KG1 (cell line): ENCODE measurements around the gene IGSF21.

Source experiments
- DNase-seq: peaks from one replicate; lab custom pipeline; 2025; lab: John Stamatoyannopoulos, UW

The IGSF21 gene

DNA sequence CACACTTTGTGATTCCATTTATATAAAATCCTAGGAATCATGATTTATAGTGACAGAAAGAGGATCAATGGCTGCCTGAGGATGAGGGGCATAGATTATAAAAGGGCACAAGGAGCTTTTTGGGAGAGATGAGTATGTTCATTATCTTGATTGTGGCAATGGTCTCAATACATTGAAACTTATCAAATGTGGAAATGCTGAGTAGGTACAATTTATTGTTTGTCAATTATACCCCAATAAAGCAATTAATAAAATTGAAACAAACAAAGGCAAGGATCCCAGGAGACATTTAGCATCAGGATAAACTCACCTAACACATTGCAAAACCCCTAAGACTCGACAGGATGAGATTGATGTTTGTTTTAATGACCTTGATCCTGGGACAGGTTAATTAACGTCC is 220.1 kb downstream of the IGSF21 start:
- DNase-seq, result no peak

DNA sequence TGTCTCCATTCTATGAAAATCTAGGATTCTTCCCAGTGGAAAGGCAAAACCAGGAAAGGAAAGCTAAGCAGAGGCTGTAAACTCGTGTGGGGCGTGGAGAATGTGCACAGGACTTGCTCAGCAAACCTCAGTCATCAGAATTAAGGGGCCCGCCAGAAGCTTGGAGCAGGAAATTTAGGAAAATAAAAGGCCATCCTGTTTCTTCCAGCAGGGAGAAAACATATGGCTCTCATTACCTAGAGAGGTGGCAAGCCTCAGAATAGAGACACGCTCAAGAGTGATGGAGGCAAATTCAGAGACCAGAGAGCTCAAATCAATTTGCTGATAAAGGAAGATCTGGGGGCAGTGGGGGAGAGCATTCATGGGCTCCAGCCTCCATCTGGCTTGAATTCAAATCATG is 221.2 kb downstream of the IGSF21 start:
- no peak for DNase-seq

DNA sequence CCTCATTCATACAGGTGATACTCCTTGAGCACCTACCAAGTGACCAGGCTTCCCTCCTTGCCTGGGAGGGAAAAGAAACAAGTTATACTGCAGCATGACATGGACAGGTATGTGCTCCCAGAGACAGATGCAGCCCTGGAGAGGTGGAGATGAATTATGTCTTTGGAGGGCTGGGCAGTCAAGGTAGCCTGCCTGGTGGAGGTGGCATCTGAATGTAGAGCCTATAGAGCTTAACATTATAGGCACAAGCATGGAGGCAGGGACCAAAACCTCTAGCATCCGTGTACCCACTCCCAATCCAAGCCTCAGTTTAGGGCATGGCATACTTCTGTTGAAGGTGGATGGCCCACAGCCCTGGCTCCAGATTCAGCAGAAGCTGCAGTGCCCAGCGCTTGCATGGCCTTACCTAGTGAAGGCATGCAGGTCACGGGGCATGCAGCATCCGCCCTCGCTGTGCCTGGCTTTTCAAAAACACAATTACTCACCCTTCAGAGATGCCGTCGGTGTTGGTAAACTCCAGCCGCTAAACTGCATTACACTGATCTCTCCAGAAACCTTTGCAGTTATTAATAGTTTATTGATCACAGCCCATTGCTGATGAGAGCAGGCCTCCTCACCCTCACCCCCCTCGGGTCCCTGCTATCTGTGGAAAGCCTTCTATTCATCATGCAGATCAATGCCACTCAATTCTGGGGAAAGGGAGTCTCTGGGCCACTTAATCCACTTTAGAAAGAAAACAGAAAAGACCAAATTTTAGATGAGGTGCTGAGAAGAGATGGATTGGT is 222.1 kb downstream of the IGSF21 start:
- DNase-seq, result no peak

DNA sequence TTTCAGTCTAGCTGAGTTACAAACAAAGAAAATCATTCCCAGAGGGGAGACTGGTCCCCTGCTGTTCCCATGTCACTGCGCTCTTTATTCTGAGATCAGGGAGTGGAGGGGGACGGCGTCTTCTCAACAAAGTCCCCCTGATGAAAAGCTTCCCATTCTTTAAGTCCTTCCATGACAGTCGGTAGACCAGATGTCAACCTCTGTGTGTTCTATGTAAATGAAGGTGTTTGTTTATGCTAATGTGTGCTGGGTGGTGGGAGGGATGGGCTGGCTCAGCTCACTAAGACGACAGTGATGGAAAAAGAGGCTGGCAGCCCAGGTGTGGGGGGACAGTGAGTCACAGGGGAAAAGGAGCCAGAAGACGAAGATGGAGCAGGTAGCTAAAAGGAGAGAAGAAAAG is 225.0 kb downstream of the IGSF21 start:
- DNase-seq, result no peak

DNA sequence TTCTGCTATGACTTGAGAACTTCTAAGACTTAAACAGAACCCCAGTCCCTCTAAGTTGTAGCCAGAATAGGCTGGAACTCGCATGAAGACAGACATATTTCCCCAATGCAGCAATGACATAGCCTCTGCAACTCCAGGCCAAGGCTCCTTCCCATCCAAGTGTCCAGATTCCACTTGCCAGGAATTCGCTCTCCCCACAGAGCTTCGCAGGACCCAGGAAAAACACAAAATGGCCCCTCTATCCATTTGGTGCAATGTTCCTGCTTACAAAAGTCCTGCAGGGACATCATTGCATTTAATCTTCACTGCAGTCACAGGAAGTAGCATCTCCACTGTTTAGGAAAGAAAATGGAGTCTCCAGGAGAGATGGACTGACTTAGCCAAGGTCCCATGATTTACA is 225.6 kb downstream of the IGSF21 start:
- no peak for DNase-seq

DNA sequence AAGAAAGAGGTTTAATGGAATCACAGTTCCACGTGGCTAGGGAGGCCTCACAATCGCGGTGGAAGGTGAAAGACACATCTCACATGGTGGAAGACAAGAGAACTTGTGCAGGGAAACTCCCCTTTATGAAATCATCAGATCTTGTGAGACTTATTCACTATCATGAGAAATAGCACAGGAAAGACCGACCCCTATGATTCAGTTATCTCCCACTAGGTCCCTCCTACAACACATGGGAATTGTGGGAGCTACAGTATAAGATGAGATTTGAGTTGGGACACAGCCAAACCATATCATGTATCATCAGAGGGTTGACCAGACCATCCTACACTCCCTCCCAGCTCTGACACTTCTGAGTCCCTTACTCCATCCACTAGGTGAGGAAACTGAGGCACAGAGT is 229.2 kb downstream of the IGSF21 start:
- no peak for DNase-seq

DNA sequence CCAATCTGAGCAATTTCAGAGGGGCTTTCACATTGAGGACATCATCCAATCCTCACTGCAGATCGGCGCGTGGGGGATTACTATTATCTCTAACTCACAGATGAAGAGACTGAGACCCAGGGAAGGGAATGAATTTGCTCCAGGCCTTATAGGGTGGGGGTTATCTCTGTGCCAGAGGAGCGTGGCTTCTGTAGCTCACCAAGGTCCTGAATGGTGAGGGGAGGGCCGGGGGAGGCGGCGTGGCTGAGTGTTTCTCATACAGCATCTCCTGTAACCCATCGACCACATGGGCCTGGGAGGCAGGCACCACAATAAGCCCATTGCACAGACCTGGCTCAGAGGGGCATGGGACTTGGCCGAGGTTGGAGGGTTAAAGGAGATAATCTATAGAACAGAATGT is 230.2 kb downstream of the IGSF21 start:
- DNase-seq, result no peak

DNA sequence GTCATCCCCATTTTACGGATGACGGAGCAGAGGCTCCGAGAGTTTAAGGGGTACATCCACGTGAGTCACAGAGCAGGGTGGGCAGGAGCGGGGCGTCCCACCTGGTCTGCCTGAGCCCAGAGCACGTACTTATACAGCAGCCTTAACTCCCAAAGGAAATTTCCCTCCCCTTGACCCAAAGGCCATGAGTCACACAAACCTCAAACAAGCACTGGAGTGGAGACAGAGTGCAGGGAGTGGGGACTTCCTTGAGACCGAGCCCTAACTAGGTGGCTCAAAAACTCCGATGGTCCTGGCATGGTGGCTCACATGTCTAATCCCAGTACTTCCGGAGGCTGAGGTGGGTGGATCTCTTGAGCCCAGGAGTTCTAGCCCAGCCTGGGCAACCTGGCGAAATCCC is 231.6 kb downstream of the IGSF21 start:
- no peak for DNase-seq

DNA sequence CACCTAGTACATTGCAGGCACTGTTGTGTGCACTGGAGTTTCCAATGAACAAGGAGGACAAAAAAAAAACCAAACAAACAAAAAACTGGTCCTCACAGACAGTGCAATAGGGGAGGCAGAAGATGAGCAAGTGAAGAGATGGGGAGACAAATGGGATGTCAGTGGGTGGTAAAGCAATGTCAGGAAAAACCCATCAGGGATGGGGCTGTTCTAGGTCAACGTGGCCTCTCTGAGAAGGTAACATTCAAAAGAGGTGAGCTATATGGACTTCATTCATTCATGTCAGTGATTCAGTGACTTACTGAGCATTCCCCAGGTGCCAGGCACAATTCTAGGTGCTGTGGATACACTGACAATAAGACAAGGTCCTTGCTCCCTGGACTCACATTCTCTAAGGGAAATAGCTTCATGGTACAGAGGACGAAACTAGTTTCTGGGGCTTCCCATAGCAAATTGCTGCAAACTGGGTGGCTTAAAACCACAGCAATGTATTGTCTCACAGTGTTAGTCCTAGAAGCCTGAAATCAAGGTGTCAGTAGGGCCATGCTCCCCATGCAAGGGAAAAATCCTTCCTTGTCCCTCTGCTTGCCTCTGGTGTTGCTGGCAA is 232.7 kb downstream of the IGSF21 start:
- DNase-seq, result no peak

DNA sequence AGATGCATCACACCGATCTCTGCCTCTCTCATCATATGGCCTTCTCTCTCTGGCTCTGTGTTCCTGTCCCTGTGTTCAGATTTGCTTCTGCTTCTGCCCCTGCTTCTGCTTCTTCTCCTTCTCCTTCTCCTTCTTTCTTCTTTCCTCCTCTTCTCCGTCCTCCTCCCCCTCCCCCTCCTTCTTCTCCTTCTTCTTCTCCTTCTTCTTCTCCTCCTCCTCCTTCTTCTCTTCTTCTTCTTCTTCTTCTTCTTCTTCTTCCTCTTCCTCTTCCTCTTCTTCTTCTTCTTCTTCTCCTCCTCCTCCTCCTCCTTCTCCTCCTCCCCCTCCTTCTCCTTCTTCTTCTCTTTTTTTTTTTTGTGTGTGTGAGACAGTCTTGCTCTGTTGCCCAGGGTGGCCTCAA is 233.2 kb downstream of the IGSF21 start:
- no peak for DNase-seq

DNA sequence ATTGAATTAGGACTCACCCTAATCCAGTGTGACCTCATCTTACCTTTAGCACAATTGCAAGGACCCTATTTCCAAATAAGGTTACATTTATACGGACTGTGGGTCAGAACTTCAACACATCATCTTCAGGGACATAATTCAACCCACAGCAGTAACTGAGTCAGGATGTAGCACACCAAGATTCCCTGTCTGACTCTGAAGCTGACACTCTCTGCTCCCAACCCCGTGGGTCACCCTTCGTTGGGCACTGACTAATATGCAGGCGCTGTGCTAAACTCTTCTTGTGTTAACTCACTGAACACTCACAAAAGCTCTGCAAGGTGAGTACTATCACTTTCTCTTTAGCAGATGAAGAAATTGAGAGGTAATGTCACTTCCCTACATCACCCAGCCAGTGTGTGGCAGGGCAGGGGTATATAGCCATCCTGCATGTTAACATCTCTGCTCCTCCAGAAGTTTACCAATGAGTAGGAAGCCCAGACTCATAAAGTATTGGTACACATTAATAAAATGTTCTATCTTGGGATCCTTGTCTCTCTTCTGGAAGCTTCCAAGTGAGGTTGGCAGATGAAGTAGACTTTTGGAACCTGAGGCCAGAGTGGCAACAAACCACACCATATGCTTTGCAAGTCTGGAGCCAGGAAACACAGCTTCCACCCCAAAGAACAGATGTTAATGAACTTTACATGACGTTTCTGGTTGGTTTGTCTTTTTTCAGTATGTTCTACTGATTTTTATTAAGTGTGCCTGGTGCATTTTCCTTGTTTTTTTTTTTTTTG is 233.9 kb downstream of the IGSF21 start:
- DNase-seq, result no peak

DNA sequence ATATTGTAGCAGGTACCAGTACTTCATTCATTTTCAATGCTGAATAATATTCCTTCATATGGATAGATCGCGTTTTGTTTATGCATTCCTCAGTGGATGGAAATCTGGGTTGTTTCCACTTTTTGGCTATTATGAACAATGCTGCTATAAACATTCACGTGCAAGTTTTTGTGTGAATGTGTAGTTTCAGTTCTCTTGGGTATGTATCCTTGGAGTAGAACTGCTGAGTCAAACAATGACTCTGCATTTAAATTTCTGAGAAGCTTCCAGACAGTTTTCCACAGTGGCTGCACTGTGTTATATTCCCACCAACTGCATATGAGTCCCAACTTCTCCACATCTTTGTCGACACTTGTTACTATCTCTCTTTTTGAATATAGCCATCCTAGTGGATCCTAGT is 235.1 kb downstream of the IGSF21 start:
- no peak for DNase-seq

DNA sequence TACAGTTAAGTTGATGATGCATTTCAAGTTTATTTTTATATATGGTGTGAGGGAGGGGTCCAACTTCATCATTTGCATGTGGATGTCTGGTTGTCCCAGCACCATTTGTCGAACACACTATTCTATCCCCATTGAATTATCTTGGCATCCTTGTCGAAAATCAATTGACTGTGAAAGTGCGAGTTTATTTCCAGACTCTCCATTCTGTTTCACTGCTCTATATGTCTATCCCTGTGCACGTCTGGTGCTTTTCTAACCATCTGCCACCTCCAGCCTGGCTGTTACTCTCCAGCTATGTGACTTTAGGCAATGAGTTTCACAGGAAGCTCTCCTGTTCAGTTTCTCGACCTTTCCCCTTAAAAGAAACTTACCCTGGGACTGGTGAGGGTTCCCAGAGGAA is 236.0 kb downstream of the IGSF21 start:
- no peak for DNase-seq

DNA sequence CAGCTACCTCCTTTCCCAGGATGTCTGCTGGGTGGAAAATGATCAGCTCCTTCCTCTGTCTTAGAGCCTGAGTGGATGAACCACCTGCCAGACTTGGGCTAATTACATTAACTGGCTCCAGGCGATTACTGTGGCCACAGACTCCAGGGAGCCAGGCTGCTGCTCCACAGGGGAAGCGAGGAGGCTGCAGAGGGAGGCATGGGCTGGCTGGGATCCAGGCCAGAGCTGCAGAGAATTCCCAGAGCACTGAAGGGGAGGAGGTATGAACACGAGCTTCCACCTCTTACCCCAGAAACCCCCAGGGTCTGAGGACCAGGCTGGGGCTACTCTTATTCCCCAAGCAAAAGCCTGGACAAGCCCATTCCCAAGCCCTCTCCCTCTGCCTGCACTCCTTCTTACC is 237.2 kb downstream of the IGSF21 start:
- no peak for DNase-seq

DNA sequence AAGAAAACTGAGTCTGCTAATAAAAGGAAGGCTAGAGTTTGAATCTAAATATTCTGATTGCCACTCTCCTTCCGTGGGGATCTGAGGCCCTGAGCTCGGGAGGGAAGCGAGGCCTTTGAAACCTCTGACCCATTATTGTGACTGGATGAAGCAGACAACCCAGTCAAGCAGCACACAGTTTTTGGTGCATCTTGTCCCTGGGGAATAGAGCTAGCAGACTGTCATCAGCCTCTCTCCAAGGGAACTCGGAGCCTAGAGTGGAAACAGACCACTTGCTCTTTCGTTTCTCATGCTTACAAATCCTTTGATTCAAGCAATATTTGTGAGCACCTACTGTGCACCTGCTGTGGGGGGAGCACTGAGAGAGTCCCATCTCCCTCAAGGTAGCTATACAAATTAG is 240.0 kb downstream of the IGSF21 start:
- DNase-seq, result no peak

DNA sequence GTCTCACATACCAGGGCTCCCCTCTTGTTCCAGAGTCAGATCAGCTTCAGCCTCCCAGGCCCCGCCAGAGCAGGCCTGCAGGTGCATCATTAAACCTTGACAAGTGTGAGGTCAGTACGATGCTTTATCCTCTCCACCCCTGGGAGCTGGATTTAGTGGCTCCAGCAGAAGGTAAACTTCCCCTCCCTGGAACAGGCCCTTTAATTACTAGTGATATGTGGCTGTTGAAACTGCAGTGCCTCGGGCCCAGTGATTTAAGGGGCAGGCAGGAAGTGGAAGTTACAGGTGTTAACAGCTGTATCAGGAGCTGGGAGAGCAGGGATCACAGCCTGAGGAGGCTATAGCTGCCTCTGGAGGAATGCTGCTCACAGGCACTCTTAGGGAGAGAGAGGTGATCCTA is 240.8 kb downstream of the IGSF21 start:
- no peak for DNase-seq

DNA sequence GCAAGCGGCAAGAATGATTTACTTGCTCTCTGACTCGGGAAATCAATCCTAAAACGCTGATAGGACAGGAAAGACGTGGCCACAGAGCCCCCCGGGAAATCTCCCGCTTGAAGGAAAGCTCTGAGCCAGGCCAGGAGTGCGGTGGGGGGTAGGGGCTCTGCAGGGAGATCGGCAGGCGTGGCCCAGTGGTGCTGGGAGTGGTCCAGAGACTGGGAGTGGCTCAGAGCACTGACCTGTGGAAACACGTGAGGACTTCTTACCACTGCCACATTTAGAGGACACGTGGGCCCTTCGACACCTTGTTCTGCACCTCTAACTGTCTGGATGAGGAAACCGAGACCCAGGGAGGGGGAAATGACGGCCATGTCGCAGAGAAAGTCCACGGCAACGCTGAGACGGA is 243.1 kb downstream of the IGSF21 start:
- DNase-seq, result no peak

DNA sequence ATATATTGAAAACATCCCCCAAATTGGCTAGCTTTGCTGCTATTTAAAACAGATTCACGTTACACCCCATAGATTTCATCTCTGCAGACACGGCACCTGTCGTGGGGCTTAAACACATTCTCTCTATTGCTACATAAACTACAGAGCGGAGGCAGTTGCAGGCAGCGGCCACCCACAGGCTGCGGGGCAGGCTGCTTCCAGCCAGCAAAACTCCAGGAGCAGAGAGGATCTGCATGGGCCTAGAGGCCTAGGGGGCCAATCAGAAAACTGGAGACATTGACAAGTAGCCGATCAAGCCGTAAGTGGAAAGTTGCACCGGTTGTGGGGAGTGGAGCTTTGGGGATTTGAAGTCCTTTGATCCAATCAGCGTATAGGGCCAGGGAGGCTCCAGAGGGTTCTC is 244.1 kb downstream of the IGSF21 start:
- DNase-seq, result no peak

DNA sequence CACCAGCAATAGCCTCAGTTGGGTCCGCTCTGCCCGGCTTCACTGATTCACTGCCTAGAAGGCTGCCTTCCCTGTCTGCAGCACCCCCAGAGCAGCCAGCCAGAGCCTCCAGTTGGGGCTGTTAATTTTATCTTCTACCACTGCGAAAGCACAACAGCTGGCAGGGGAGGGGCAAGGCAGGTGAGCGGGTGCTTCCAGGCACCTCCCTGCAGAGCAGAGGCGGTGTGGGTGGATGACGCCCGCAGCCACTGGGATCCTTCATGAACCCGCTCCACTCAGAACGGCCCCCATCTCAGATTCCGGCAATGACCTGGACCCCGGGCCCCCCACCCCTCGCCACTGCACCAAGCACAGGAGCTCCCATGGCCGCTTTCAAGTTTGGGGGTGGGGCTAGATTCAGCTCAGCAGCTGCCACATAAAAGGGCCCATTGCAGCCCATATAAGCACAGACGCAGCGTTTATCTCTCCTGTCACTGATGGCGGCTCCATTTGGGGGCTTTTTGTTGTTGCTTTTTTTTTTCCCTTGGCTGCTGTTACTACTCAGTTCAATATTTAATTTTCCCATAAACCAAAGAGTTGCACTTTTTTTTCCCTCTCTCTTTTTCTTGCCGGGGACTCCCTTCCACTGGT is 245.2 kb downstream of the IGSF21 start:
- DNase-seq, result no peak

DNA sequence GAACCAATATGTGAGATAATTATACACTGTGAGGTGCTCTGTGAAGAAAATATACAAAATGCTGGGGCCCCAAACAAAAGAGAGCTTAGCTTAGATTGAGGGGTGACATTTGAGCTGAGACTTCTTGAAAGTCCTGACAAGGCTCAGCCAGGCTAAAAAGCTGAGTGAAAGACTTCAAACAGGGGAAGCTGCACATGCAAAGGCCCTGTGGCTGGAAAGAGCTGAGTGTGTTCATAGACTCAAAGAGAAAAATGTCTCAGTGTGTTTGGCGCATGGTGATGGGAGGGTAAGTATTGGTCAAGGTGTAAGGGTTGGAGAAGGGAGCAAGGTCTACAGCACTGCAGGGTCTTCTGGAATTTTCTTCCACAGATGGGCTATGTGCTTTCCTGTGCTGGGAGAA is 245.9 kb downstream of the IGSF21 start:
- DNase-seq, result no peak

DNA sequence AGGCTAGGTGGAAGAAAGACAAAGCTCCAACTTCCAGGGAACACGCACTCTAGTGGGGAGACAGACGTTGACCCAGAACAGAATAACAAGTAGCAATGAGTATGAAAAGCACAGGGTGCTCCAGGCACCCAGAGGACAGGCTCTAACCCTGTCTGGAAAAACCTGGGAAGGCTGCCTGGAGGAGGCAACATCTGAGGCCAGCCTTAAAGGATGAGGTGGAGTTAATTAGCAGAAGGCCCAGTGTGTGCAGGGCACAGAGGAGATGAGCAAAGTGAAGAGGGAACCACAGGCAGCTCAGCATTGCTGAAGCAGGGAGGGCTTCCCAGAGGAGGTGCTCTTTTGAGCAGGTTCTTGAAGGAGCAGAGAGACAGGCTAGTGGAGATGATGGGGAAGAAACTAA is 246.4 kb downstream of the IGSF21 start:
- DNase-seq, result no peak

DNA sequence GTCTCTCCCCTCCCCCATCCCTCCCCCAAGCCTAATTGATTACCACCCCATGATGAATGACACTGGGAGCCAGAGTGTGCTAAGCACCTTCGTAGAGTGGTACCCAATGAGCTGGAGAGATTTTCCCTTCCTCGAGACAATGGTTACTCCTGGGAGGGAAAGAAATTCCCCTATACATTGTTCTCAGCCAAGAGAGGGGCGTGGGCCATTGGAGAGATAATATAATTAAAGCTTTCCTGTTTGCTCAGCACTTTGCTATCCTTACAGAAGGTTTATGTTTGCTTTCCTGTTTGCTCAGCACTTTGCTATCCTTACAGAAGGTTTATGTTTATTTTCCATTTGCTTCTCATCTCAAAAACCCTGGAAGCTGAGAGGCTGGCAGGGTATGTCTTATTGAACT is 247.0 kb downstream of the IGSF21 start:
- no peak for DNase-seq
